ENCODE results near the gene VANGL1. TPM values are rescaled to one million over a fixed set of nuclear protein-coding genes. Genes with fewer than 3 reads are reported as not detected.

VANGL1 gene
- total and polyA plus RNA-seq, 2 of the 13 experiments (the other 11 are each of a cell fraction or from before 2014, with no cell fraction given) = 5.3 to 9.4 TPM

- TF ChIP-seq ZNF574 (CRISPR knock-in tag; IDR thresholded peaks at IDR 0.05) (0 out of 2 replicates have a peak, but pooled peaks have one; percentile 18), FOXK2 (IDR thresholded peaks at IDR 0.05) (no peak), PRDM4 (CRISPR knock-in tag; IDR thresholded peaks at IDR 0.05; ENCODE audit: borderline replicate concordance) (no peak), HIC2 (CRISPR knock-in tag; IDR thresholded peaks at IDR 0.05; ENCODE audit: low read depth) (no peak), ZSCAN31 (CRISPR knock-in tag; IDR thresholded peaks at IDR 0.05; ENCODE audit: low read depth) (no peak), NFYB (CRISPR knock-in tag; IDR thresholded peaks at IDR 0.05) (no peak), PITX1 (CRISPR knock-in tag; IDR thresholded peaks at IDR 0.05) (no peak), MXI1 (IDR thresholded peaks at IDR 0.05; ENCODE audit: borderline replicate concordance, low read depth, low read length) (peak; percentile 34; the same call in 1 of the 3 replicates), ZBTB20 (CRISPR knock-in tag; IDR thresholded peaks at IDR 0.05; ENCODE audit: borderline replicate concordance, low read depth) (no peak), LBX2 (CRISPR knock-in tag; IDR thresholded peaks at IDR 0.05; ENCODE audit: borderline replicate concordance) (no peak), ZNF652 (CRISPR knock-in tag; IDR thresholded peaks at IDR 0.05; ENCODE audit: borderline replicate concordance, low read depth) (no peak), NFIB (CRISPR knock-in tag; IDR thresholded peaks at IDR 0.05; ENCODE audit: borderline replicate concordance) (no peak), KDM1A (CRISPR knock-in tag; IDR thresholded peaks at IDR 0.05) (0 out of 2 replicates have a peak, but pooled peaks have one; percentile 21), CBX2 (IDR thresholded peaks at IDR 0.05; ENCODE audit: low read depth, low read length) (no peak), CBX2 (CRISPR knock-in tag; IDR thresholded peaks at IDR 0.05; ENCODE audit: low read depth) (no peak), FOXC1 (CRISPR knock-in tag; IDR thresholded peaks at IDR 0.05; ENCODE audit: borderline replicate concordance) (no peak), ZNF317 (CRISPR knock-in tag; IDR thresholded peaks at IDR 0.05) (no peak), RXRB (CRISPR knock-in tag; IDR thresholded peaks at IDR 0.05; ENCODE audit: borderline replicate concordance) (peak; percentile 56; the same call in 1 of the 2 replicates), ARHGAP35 (CRISPR knock-in tag; IDR thresholded peaks at IDR 0.05; ENCODE audit: borderline replicate concordance) (no peak)
Measured at GRCh38 chr1:115727706-115728249, 86.0 kb downstream of the VANGL1 start (continued).
